GM23338 (cell line): ENCODE results near the gene CCL13. TPM values are rescaled to one million over a fixed set of nuclear protein-coding genes. Genes with fewer than 3 reads are reported as not detected.

Experiments
- ATAC-seq: fragments of 200-7000 bp; cut with Tn5 transposase; 3 replicates; pipeline ENCODE4 v1.9.1; 2020
- DNase-seq: peaks from one replicate; pipeline ENCODE4 v3.0.0-alpha.2; 2015; ENCODE audit warnings: low spot score
- H2AFZ ChIP-seq: fragments of 200-600 bp; sonication (generic); 2 replicates; pipeline ENCODE4 v1.8.0; 2016; ENCODE audit warnings: antibody characterized with exemption, mild to moderate bottlenecking, moderate library complexity
- H3F3A ChIP-seq: fragments of 200-600 bp; sonication (generic); replicated peaks from 2 replicates; pipeline ENCODE4 v1.8.0; 2017; ENCODE audit warnings: antibody characterized with exemption, mixed run types, low read depth
- H3K27ac ChIP-seq: fragments of 200-600 bp; sonication (generic); 2 replicates; pipeline ENCODE4 v1.6.1; 2016; ENCODE audit warnings: low read depth
- H3K27me3 ChIP-seq: fragments of 200-600 bp; sonication (generic); 2 replicates; pipeline ENCODE4 v1.8.0; 2016; ENCODE audit warnings: mild to moderate bottlenecking, mixed run types, moderate library complexity; ENCODE audit not compliant: insufficient read depth
- H3K36me3 ChIP-seq: fragments of 200-600 bp; sonication (generic); 2 replicates; pipeline ENCODE4 v1.8.0; 2016; ENCODE audit warnings: mild to moderate bottlenecking; ENCODE audit not compliant: insufficient read depth
- H3K4me1 ChIP-seq: fragments of 200-600 bp; sonication (generic); 2 replicates; pipeline ENCODE4 v1.8.0; 2016; ENCODE audit warnings: mild to moderate bottlenecking, moderate library complexity; ENCODE audit not compliant: insufficient read depth
- H3K4me2 ChIP-seq: fragments of 200-600 bp; sonication (generic); 2 replicates; pipeline ENCODE4 v1.7.1; 2017; ENCODE audit warnings: mixed run types
- H3K4me3 ChIP-seq: fragments of 200-600 bp; sonication (generic); 2 replicates; pipeline ENCODE4 v1.6.1; 2016; ENCODE audit warnings: mixed run types
- H3K79me2 ChIP-seq: fragments of 200-600 bp; sonication (generic); replicated peaks from 2 replicates; pipeline ENCODE4 v1.8.0; 2017; ENCODE audit warnings: mild to moderate bottlenecking; ENCODE audit not compliant: insufficient read depth
- H3K9me2 ChIP-seq: fragments of 200-600 bp; sonication (generic); 2 replicates; pipeline ENCODE4 v1.8.0; 2017; ENCODE audit not compliant: insufficient read depth
- H4K20me1 ChIP-seq: fragments of 200-600 bp; sonication (generic); replicated peaks from 2 replicates; pipeline ENCODE4 v1.8.0; 2017; ENCODE audit warnings: mild to moderate bottlenecking; ENCODE audit not compliant: insufficient read depth
- H3K27ac Mint-ChIP-seq: 2 replicates; pipeline ENCODE4 v1.8.0; 2020; ENCODE audit warnings: inconsistent platforms, mild to moderate bottlenecking, moderate library complexity, mixed read lengths
- H3K27me3 Mint-ChIP-seq: 3 replicates; pipeline ENCODE4 v1.8.0; 2022; ENCODE audit warnings: low read depth, mild to moderate bottlenecking, moderate library complexity, mixed read lengths, inconsistent platforms; ENCODE audit not compliant: insufficient read depth, poor library complexity
- H3K36me3 Mint-ChIP-seq: 3 replicates; pipeline ENCODE4 v1.8.0; 2021; ENCODE audit warnings: low read depth, mild to moderate bottlenecking, inconsistent platforms, moderate library complexity, mixed read lengths
- H3K4me1 Mint-ChIP-seq: 3 replicates; pipeline ENCODE4 v1.8.0; 2020; ENCODE audit warnings: mild to moderate bottlenecking, inconsistent platforms, mixed read lengths
- H3K4me3 Mint-ChIP-seq: 3 replicates; pipeline ENCODE4 v1.8.0; 2021; ENCODE audit warnings: moderate library complexity, mild to moderate bottlenecking, inconsistent platforms, mixed read lengths
- H3K9me3 Mint-ChIP-seq: 3 replicates; pipeline ENCODE4 v1.8.0; 2020; ENCODE audit warnings: moderate library complexity, mild to moderate bottlenecking, inconsistent platforms, mixed read lengths
- EZH2 ChIP-seq: fragments of 200-600 bp; sonication (generic); IDR thresholded peaks from one replicate; pipeline ENCODE4 v1.8.0; 2017; ENCODE audit warnings: antibody characterized with exemption, mild to moderate bottlenecking, low read depth; ENCODE audit not compliant: unreplicated experiment
- EZH2phosphoT487 ChIP-seq: fragments of 200-600 bp; sonication (generic); IDR thresholded peaks from one replicate; pipeline ENCODE4 v1.8.1; 2018; ENCODE audit warnings: antibody characterized with exemption; ENCODE audit not compliant: unreplicated experiment
- NANOG ChIP-seq: IDR thresholded peaks from 2 replicates; pipeline ENCODE4 v1.6.1; 2016; ENCODE audit warnings: antibody characterized with exemption, borderline replicate concordance
- REST ChIP-seq: IDR thresholded peaks from one replicate; pipeline ENCODE4 v1.6.1; 2018; ENCODE audit warnings: antibody characterized with exemption; ENCODE audit not compliant: unreplicated experiment
- STAT1 ChIP-seq: IDR thresholded peaks from one replicate; pipeline ENCODE4 v1.6.1; 2016; ENCODE audit warnings: antibody characterized with exemption; ENCODE audit not compliant: unreplicated experiment
- ZNF331 ChIP-seq: fragments of 250-450 bp; sonication (Bioruptor Pico); IDR thresholded peaks from 2 replicates; pipeline ENCODE4 v1.5.0; 2020; ENCODE audit warnings: low read depth, mild to moderate bottlenecking, moderate library complexity
- polyA plus RNA-seq: library from polyadenylated mRNA; unstranded; fragments of >200 nt; fragmentation: Nextera tagmentation; extraction: Ambion mirVana; gene quantifications from 2 replicates; pipeline ENCODE4 v1.2.1, GENCODE V29; 2016
- total RNA-seq: library from RNA; depleted of rRNA; stranded (reverse); fragments of >200 nt; shearing (Covaris generic); gene quantifications from 2 replicates; pipeline ENCODE4 v1.2.3, GENCODE V29; 2014
- TF ChIP-seq, protein P1 (sequence below): IDR thresholded peaks from 2 replicates; pipeline ENCODE4 v1.6.1; 2016; ENCODE audit warnings: antibody characterized with exemption
- TF ChIP-seq, protein P2 (sequence below), 2 experiments: fragments of 200-600 bp in 1 of 2; sonication (generic) in 1 of 2; conservative IDR thresholded peaks; 2 replicates each; pipeline versions ENCODE4 v1.5.1 to v1.6.1; 2016 to 2017; ENCODE audit warnings: antibody characterized with exemption in 2 of 2, low read depth in 2 of 2, mild to moderate bottlenecking in 2 of 2, moderate library complexity in 1 of 2
- TF ChIP-seq, protein P3 (sequence below): fragments of 250-450 bp; sonication (Bioruptor Pico); IDR thresholded peaks from 2 replicates; pipeline ENCODE4 v1.5.0; 2020; ENCODE audit warnings: mild to moderate bottlenecking, moderate library complexity

The CCL13 gene
- total and polyA plus RNA-seq, 2 experiments from 2014 or later = not detected

DNA sequence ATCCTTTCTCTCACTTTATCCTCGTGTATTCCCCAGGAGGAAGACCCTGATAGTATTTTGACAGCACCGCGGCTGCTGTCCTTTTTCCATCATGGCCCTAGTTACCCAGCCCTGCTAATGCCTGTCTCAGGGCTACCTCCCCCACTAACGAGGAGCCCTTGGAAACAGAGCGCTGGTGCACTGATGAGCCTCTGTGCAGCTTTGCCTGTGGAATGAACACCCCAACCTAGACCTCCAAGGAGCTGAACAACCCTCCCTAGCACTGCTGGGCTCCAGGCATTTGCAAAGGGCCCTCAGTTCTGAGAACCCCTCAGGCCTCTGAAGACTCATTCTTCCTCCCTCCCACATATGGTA, 30.0 kb downstream of the CCL13 start (continued):
- TF ChIP-seq REST (no peak), NANOG (no peak), EZH2phosphoT487 (no peak)

DNA sequence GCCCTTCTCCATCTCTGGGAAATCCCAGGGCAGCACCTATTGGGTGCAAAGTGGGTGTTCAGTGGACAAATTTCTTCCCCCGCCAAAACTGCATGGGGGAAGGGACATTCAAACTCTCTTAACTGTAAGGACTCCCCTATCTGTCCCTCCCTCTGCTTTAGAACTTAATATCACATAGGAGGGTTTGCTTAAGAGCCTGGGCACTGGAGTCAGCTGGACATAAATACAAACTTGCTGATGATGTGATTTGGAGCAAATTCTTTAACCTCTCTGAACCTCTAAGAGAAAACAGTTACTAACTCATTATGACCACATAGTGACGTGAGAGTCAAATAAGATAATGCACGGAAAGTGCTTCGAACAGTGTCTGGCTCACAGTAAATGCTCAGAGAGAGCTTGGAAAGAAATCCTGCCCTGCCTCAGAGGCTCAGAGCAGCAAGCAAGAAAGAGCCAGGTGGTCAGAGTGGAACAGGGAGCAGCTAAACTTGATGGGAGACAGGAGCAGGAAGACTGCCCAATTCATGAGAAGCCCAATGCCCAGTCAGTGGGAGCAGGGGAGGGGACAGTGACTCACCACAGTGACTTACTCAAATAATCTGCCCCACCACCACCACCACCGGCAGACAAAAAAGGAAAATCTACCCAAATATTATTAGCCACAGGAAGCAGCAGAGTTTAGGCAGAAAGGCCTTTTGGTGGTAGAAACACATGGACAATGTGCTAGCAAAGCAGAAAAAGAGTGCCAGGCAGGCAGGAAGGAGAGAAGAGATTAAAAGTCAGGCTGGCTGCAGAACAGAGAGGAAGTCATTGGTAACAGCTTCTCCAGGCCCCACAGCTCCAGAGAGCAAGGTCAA, 30.6 kb downstream of the CCL13 start:
- no peaks in the 10 kb centered on the region for H3K27me3 Mint-ChIP-seq
- Histone ChIP-seq H3K79me2 (no peaks in the 10 kb centered on the region), H3K36me3 (no peaks in the 10 kb centered on the region), H2AFZ (no peak overlapping the region), H3K4me2 (no peak overlapping the region), H4K20me1 (no peaks in the 10 kb centered on the region), H3K4me1 (no peaks in the 10 kb centered on the region), H3K4me3 (no peak overlapping the region), H3K9me2 (peaks cover 9% of the 10 kb centered on the region), H3K27ac (no peak overlapping the region), H3K27me3 (no peaks in the 10 kb centered on the region), H3F3A (no peaks in the 10 kb centered on the region)
- no peaks in the 10 kb centered on the region for H3K36me3 Mint-ChIP-seq
- H3K27ac Mint-ChIP-seq = no peak overlapping the region
- no peaks in the 10 kb centered on the region for H3K9me3 Mint-ChIP-seq
- DNase-seq (no peak), ATAC-seq (no peak)
- no peaks in the 10 kb centered on the region for H3K4me1 Mint-ChIP-seq
- H3K4me3 Mint-ChIP-seq = no peak overlapping the region
- TF ChIP-seq, protein P1, sequence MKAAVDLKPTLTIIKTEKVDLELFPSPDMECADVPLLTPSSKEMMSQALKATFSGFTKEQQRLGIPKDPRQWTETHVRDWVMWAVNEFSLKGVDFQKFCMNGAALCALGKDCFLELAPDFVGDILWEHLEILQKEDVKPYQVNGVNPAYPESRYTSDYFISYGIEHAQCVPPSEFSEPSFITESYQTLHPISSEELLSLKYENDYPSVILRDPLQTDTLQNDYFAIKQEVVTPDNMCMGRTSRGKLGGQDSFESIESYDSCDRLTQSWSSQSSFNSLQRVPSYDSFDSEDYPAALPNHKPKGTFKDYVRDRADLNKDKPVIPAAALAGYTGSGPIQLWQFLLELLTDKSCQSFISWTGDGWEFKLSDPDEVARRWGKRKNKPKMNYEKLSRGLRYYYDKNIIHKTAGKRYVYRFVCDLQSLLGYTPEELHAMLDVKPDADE = no peak
- TF ChIP-seq EZH2phosphoT487 (no peak), ZNF331 (CRISPR knock-in tag) (no peak), EZH2 (no peak), STAT1 (no peak)
- TF ChIP-seq, protein P2, sequence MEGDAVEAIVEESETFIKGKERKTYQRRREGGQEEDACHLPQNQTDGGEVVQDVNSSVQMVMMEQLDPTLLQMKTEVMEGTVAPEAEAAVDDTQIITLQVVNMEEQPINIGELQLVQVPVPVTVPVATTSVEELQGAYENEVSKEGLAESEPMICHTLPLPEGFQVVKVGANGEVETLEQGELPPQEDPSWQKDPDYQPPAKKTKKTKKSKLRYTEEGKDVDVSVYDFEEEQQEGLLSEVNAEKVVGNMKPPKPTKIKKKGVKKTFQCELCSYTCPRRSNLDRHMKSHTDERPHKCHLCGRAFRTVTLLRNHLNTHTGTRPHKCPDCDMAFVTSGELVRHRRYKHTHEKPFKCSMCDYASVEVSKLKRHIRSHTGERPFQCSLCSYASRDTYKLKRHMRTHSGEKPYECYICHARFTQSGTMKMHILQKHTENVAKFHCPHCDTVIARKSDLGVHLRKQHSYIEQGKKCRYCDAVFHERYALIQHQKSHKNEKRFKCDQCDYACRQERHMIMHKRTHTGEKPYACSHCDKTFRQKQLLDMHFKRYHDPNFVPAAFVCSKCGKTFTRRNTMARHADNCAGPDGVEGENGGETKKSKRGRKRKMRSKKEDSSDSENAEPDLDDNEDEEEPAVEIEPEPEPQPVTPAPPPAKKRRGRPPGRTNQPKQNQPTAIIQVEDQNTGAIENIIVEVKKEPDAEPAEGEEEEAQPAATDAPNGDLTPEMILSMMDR (conservative IDR thresholded peaks at IDR 0.05; ENCODE audit: low read depth in 2 of 2) = no peak
- TF ChIP-seq, protein P3, sequence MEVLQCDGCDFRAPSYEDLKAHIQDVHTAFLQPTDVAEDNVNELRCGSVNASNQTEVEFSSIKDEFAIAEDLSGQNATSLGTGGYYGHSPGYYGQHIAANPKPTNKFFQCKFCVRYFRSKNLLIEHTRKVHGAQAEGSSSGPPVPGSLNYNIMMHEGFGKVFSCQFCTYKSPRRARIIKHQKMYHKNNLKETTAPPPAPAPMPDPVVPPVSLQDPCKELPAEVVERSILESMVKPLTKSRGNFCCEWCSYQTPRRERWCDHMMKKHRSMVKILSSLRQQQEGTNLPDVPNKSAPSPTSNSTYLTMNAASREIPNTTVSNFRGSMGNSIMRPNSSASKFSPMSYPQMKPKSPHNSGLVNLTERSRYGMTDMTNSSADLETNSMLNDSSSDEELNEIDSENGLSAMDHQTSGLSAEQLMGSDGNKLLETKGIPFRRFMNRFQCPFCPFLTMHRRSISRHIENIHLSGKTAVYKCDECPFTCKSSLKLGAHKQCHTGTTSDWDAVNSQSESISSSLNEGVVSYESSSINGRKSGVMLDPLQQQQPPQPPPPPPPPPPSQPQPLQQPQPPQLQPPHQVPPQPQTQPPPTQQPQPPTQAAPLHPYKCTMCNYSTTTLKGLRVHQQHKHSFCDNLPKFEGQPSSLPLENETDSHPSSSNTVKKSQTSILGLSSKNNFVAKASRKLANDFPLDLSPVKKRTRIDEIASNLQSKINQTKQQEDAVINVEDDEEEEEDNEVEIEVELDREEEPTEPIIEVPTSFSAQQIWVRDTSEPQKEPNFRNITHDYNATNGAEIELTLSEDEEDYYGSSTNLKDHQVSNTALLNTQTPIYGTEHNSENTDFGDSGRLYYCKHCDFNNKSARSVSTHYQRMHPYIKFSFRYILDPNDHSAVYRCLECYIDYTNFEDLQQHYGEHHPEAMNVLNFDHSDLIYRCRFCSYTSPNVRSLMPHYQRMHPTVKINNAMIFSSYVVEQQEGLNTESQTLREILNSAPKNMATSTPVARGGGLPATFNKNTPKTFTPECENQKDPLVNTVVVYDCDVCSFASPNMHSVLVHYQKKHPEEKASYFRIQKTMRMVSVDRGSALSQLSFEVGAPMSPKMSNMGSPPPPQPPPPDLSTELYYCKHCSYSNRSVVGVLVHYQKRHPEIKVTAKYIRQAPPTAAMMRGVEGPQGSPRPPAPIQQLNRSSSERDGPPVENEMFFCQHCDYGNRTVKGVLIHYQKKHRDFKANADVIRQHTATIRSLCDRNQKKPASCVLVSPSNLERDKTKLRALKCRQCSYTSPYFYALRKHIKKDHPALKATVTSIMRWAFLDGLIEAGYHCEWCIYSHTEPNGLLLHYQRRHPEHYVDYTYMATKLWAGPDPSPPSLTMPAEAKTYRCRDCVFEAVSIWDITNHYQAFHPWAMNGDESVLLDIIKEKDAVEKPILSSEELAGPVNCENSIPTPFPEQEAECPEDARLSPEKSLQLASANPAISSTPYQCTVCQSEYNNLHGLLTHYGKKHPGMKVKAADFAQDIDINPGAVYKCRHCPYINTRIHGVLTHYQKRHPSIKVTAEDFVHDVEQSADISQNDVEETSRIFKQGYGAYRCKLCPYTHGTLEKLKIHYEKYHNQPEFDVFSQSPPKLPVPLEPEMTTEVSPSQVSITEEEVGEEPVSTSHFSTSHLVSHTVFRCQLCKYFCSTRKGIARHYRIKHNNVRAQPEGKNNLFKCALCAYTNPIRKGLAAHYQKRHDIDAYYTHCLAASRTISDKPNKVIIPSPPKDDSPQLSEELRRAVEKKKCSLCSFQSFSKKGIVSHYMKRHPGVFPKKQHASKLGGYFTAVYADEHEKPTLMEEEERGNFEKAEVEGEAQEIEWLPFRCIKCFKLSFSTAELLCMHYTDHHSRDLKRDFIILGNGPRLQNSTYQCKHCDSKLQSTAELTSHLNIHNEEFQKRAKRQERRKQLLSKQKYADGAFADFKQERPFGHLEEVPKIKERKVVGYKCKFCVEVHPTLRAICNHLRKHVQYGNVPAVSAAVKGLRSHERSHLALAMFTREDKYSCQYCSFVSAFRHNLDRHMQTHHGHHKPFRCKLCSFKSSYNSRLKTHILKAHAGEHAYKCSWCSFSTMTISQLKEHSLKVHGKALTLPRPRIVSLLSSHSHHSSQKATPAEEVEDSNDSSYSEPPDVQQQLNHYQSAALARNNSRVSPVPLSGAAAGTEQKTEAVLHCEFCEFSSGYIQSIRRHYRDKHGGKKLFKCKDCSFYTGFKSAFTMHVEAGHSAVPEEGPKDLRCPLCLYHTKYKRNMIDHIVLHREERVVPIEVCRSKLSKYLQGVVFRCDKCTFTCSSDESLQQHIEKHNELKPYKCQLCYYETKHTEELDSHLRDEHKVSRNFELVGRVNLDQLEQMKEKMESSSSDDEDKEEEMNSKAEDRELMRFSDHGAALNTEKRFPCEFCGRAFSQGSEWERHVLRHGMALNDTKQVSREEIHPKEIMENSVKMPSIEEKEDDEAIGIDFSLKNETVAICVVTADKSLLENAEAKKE (CRISPR knock-in tag) = no peak
